D721Med (cell line): ENCODE measurements around the gene MCEMP1.

Experiments used
- DNase-seq: peaks from one replicate; pipeline ENCODE4 v3.0.0; 2011; ENCODE audit warnings: low spot score; ENCODE audit not compliant: insufficient read length
- FAIRE-seq: peaks from 2 replicates; lab custom pipeline; 2011; peaks lifted over from hg19 to GRCh38; lab: Jason Lieb, UNC
- CTCF ChIP-seq: IDR thresholded peaks from 2 replicates; pipeline ENCODE4 v1.5.1; 2012; ENCODE audit warnings: mild to moderate bottlenecking, control low read depth; ENCODE audit not compliant: insufficient read depth; ENCODE audit errors: missing control alignments

MCEMP1 gene

GRCh38 chr19:7691497-7691896 is 14.6 kb downstream of the MCEMP1 start:
- FAIRE-seq (no peak), DNase-seq (no peak)
- no peak for TF ChIP-seq CTCF

DNA sequence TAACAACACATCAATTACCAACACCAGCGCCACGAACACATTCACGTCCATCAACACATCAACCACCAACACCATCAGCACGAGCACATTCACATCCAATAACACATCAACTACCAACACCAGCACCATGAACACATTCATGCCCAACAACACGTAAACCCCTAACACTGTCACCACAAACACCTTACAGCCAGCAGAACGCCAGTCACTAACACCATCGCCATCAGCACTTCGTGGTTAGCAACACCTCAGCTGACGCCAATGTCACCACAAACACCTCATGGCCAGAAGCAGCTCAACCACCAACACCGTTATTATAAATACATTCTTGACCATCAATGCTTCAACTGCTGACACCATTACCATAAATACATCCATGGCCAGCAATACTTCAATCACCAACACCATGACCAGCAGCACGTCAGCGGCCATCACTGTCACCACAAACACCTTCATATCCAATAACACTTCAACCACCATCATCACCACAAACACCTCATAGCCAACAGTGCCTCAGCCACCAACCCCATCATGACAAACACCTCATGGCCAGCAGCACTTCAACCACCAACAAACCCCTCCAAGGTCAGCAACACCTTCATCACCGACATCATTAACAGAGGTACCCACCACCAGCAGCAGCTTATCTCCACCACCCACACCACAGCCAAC is 15.7 kb downstream of the MCEMP1 start:
- TF ChIP-seq CTCF = no peak
- DNase-seq = no peak
- FAIRE-seq = no peak

- TF ChIP-seq CTCF = no peak
- DNase-seq (no peak), FAIRE-seq (no peak)
Observed at GRCh38 chr19:7694499-7694898, 17.6 kb downstream of the MCEMP1 start.

DNA sequence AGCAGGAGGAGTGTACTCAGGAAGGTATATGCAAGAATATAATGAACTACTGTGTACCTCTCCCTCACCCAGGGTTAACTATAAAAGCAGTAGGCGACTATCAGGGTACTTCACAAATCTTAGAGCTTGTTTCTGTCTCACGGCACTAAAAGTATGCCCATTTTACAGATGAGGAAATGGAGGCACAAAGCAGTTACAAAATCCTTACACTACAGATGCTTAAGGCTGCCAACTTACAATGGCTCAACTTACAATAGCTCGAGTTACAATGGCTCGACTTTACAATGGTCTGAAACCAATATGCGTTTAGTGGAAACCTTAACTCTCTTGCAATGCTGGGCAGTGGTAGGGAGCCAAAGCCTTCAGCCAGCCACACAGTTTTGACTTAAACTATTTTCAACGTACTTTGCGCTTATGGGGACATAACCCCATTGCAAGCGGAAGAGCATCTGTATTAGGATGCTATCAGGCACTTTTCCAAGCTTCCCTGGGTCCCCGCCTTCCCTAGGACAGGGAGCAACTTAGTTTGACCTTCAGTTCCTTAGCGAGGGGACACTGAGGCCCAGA is 20.9 kb downstream of the MCEMP1 start:
- DNase-seq (no peak), FAIRE-seq (no peak)
- TF ChIP-seq CTCF = no peak

GRCh38 chr19:7698583-7698982 is 21.7 kb downstream of the MCEMP1 start:
- DNase-seq (no peak), FAIRE-seq (no peak)
- no peak for TF ChIP-seq CTCF

DNA sequence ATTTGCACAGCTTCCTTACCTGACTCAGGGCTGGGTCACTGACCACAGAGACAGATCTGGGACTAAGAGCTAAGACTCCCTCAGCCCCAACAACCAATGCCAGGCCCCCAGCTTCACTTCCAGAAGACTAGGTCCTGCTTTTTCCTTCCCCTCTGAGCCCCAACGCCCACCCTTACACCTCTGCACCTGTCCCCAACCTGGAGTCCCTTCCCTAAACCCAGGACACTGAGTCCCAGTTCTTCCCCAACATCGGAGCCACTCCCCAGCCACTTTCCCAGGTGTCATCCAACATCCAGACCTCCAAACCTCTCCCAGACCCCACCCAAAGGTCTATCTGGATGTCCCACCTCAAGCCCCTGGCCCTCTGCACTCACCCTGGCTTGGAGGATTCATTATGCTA is 22.1 kb downstream of the MCEMP1 start:
- DNase-seq (no peak), FAIRE-seq (no peak)

More for the DNA sequence above, 22.1 kb downstream of the MCEMP1 start:
- TF ChIP-seq CTCF = no peak
